HepG2 (cell line): Measurements from ENCODE around the gene CEACAM4. TPM values are rescaled to one million over a fixed set of nuclear protein-coding genes. Genes with fewer than 3 reads are reported as not detected.
A peak's percentile ranks its signal among the peaks of the same experiment; 100 is the strongest.

Source experiments
- ATF2 ChIP-seq: sonication (generic); formaldehyde crosslinking; IDR thresholded peaks from 2 replicates; pipeline ENCODE4 v1.4.0; 2020; ENCODE audit warnings: missing genetic modification reagents
- DMTF1 ChIP-seq: sonication (generic); formaldehyde crosslinking; IDR thresholded peaks from 2 replicates; pipeline ENCODE4 v1.4.0; 2020; ENCODE audit warnings: mild to moderate bottlenecking, missing genetic modification reagents
- ERF ChIP-seq: IDR thresholded peaks from 2 replicates; pipeline ENCODE4 v1.6.1; 2018; ENCODE audit warnings: missing biosample characterization, missing genetic modification reagents
- GPN1 ChIP-seq: sonication (generic); formaldehyde crosslinking; IDR thresholded peaks from 2 replicates; pipeline ENCODE4 v1.5.1; 2020; ENCODE audit warnings: missing genetic modification reagents, borderline replicate concordance
- HDAC1 ChIP-seq: sonication (generic); formaldehyde crosslinking; IDR thresholded peaks from 2 replicates; pipeline ENCODE4 v1.5.1; 2020; ENCODE audit warnings: mild to moderate bottlenecking, missing genetic modification reagents
- HOXA7 ChIP-seq: sonication (generic); formaldehyde crosslinking; IDR thresholded peaks from 2 replicates; pipeline ENCODE4 v1.8.1; 2022; ENCODE audit warnings: mild to moderate bottlenecking, missing genetic modification reagents, moderate library complexity
- IKZF5 ChIP-seq: IDR thresholded peaks from 2 replicates; pipeline ENCODE4 v1.6.1; 2018; ENCODE audit warnings: missing genetic modification reagents, mild to moderate bottlenecking, missing compliant biosample characterization
- KMT2B ChIP-seq: IDR thresholded peaks from 2 replicates; pipeline ENCODE4 v1.6.1; 2016; ENCODE audit warnings: missing genetic modification reagents, missing compliant biosample characterization
- MYC ChIP-seq: sonication (generic); formaldehyde crosslinking; IDR thresholded peaks from 2 replicates; pipeline ENCODE4 v1.9.0; 2021; ENCODE audit warnings: missing genetic modification reagents, borderline replicate concordance
- MYPOP ChIP-seq: sonication (generic); formaldehyde crosslinking; IDR thresholded peaks from 2 replicates; pipeline ENCODE4 v1.8.1; 2023; ENCODE audit warnings: mild to moderate bottlenecking, moderate library complexity, missing genetic modification reagents
- NCOA2 ChIP-seq: sonication (generic); formaldehyde crosslinking; IDR thresholded peaks from 2 replicates; pipeline ENCODE4 v1.8.0; 2022; ENCODE audit warnings: inconsistent platforms
- PPARG ChIP-seq: conservative IDR thresholded peaks from 2 replicates; pipeline ENCODE4 v1.6.1; 2016; ENCODE audit warnings: missing biosample characterization, missing genetic modification reagents
- SMC3 ChIP-seq: IDR thresholded peaks from 2 replicates; pipeline ENCODE4 v1.6.1; 2011; ENCODE audit warnings: low read length, improper control_type of control experiment
- SRF ChIP-seq: IDR thresholded peaks from 2 replicates; pipeline ENCODE4 v1.6.1; 2011; ENCODE audit warnings: mild to moderate bottlenecking, low read depth, low read length, moderate library complexity
- TSC22D2 ChIP-seq: sonication (generic); formaldehyde crosslinking; IDR thresholded peaks from 2 replicates; pipeline ENCODE4 v1.5.1; 2020; ENCODE audit warnings: missing genetic modification reagents, mild to moderate bottlenecking, borderline replicate concordance
- YEATS2 ChIP-seq: sonication (generic); formaldehyde crosslinking; IDR thresholded peaks from 2 replicates; pipeline ENCODE4 v1.4.0; 2020; ENCODE audit warnings: missing genetic modification reagents, borderline replicate concordance
- ZNF205 ChIP-seq: IDR thresholded peaks from 2 replicates; pipeline ENCODE4 v1.6.1; 2018; ENCODE audit warnings: missing biosample characterization, missing genetic modification reagents
- ZNF264 ChIP-seq: sonication (generic); formaldehyde crosslinking; IDR thresholded peaks from 2 replicates; pipeline ENCODE4 v1.4.0; 2020; ENCODE audit warnings: missing genetic modification reagents
- ZNF430 ChIP-seq: sonication (generic); formaldehyde crosslinking; IDR thresholded peaks from 2 replicates; pipeline ENCODE4 v1.9.0; 2021; ENCODE audit warnings: mild to moderate bottlenecking, missing genetic modification reagents
- ZNF558 ChIP-seq: sonication (generic); formaldehyde crosslinking; IDR thresholded peaks from 2 replicates; pipeline ENCODE4 v1.9.0; 2022; ENCODE audit warnings: mild to moderate bottlenecking, missing genetic modification reagents, borderline replicate concordance
- ZNF639 ChIP-seq: conservative IDR thresholded peaks from 2 replicates; pipeline ENCODE4 v1.6.1; 2018; ENCODE audit warnings: missing genetic modification reagents
- ZNF670 ChIP-seq: sonication (generic); formaldehyde crosslinking; IDR thresholded peaks from 2 replicates; pipeline ENCODE4 v1.8.0; 2022; ENCODE audit warnings: mild to moderate bottlenecking, missing genetic modification reagents, borderline replicate concordance
- polyA plus RNA-seq, 8 experiments: library from polyadenylated mRNA; depleted of rRNA in 3 of 8; stranded (reverse) in 7 of 8; unstranded in 1 of 8; fragments of >200 nt; fragmentation: Illumina TruSeq in 4 of 8; extraction: Trizol in 4 of 8; gene quantifications; 2 replicates each; pipeline versions ENCODE4 v1.2.1 to v1.2.3, GENCODE V29; 2011 to 2016; ENCODE audit warnings: low read depth in 4 of 8, missing spikeins in 1 of 8, mixed read lengths in 1 of 8; ENCODE audit not compliant: insufficient read depth in 1 of 8
- total RNA-seq, 5 experiments: library from RNA; depleted of rRNA; stranded (reverse); fragments of >200 nt; fragmentation: Illumina TruSeq; extraction: Trizol; gene quantifications; 2 replicates each; pipeline ENCODE4 v1.2.3, GENCODE V29; 2016; ENCODE audit warnings: low read depth in 1 of 5

Gene CEACAM4
- total and polyA plus RNA-seq, 2 of the 13 experiments (the other 11 are each of a cell fraction or from before 2014, with no cell fraction given) = not detected

- TF ChIP-seq ZNF558 (CRISPR knock-in tag) = no peak
- TF ChIP-seq SMC3 = no peak
- TF ChIP-seq GPN1 = no peak
- 0 out of 2 replicates have a peak, but pooled peaks have one; percentile 31 for TF ChIP-seq KMT2B (CRISPR knock-in tag)
- no peak for TF ChIP-seq DMTF1 (CRISPR knock-in tag)
- no peak for TF ChIP-seq SRF
- TF ChIP-seq ZNF670 (CRISPR knock-in tag) = no peak
- 0 out of 2 replicates have a peak, but pooled peaks have one; percentile 34 for TF ChIP-seq NCOA2 (CRISPR knock-in tag)
- no peak for TF ChIP-seq MYPOP (CRISPR knock-in tag)
- no peak for TF ChIP-seq HDAC1
- TF ChIP-seq ERF (CRISPR knock-in tag) = peak; percentile 67; the same call in 1 of the 2 replicates
- 0 out of 2 replicates have a peak, but pooled peaks have one; percentile 59 for TF ChIP-seq ZNF430 (CRISPR knock-in tag)
- peak; percentile 51; the same call in 1 of the 2 replicates for TF ChIP-seq ZNF205 (CRISPR knock-in tag)
- TF ChIP-seq ZNF639 (CRISPR knock-in tag) = 0 out of 2 replicates have a peak, but pooled peaks have one; percentile 34
- TF ChIP-seq HOXA7 (CRISPR knock-in tag) = 0 out of 2 replicates have a peak, but pooled peaks have one; percentile 34
- TF ChIP-seq YEATS2 = peak; percentile 46; the same call in 1 of the 2 replicates
- TF ChIP-seq PPARG (CRISPR knock-in tag) = 0 out of 2 replicates have a peak, but pooled peaks have one; percentile 13
- TF ChIP-seq IKZF5 = peak; percentile 32; the same call in 1 of the 2 replicates
- peak; percentile 79; the same call in 1 of the 2 replicates for TF ChIP-seq TSC22D2 (CRISPR knock-in tag)
- no peak for TF ChIP-seq MYC (CRISPR knock-in tag)
- 0 out of 2 replicates have a peak, but pooled peaks have one; percentile 49 for TF ChIP-seq ZNF264 (CRISPR knock-in tag)
- 0 out of 2 replicates have a peak, but pooled peaks have one; percentile 27 for TF ChIP-seq ATF2 (CRISPR knock-in tag)
Measured at GRCh38 chr19:41588497-41589209, 38.2 kb downstream of the CEACAM4 start (continued).
